Neural progenitor cell (in vitro differentiated cells): ENCODE results near the gene BCL2L14.

Experiments
- CTCF ChIP-seq: fragments of 200-600 bp; sonication (generic); IDR thresholded peaks from 2 replicates; pipeline ENCODE4 v1.5.1; 2017; ENCODE audit warnings: antibody characterized with exemption, mild to moderate bottlenecking
- EZH2 ChIP-seq: fragments of 200-600 bp; sonication (generic); IDR thresholded peaks from 2 replicates; pipeline ENCODE4 v1.6.1; 2017; ENCODE audit warnings: antibody characterized with exemption, mild to moderate bottlenecking, moderate library complexity
- EZH2phosphoT487 ChIP-seq: fragments of 200-600 bp; sonication (generic); IDR thresholded peaks from 2 replicates; pipeline ENCODE4 v1.6.1; 2017; ENCODE audit warnings: antibody characterized with exemption

- TF ChIP-seq CTCF (no peak), EZH2 (no peak), EZH2phosphoT487 (no peak)
Measured at GRCh38 chr12:12072064-12072760, 1.5 kb downstream of the BCL2L14 start.
